A204.1 (cell line): ENCODE results near the gene CNNM2.
"Not testable (repeated sequence)": the region's sequence is repeated elsewhere in the genome, so short reads cannot be mapped to it uniquely, and the experiment has no call there.

Experiments
- FAIRE-seq: peaks from 2 replicates; lab custom pipeline; 2012; peaks lifted over from hg19 to GRCh38; lab: Jason Lieb, UNC

CNNM2 gene

DNA sequence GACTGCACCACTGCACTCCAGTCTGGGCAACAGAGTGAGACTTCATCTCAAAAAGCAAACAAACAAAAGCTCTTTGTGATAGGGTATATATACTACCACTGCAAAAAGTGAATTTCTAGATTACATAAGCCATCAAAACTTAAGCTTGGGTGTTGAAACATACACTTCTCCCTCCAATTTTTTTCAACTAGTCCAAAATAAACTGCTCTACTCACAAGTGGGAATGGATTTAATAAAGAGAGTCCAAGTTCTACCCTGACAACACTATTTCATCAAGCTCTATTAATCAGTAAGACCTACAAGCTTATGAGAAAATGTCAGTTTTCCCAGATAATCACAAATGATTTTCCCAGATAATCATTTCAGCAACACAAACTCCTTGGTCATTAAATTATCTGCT lies 192.3 kb downstream of the CNNM2 start:
- FAIRE-seq = no peak

DNA sequence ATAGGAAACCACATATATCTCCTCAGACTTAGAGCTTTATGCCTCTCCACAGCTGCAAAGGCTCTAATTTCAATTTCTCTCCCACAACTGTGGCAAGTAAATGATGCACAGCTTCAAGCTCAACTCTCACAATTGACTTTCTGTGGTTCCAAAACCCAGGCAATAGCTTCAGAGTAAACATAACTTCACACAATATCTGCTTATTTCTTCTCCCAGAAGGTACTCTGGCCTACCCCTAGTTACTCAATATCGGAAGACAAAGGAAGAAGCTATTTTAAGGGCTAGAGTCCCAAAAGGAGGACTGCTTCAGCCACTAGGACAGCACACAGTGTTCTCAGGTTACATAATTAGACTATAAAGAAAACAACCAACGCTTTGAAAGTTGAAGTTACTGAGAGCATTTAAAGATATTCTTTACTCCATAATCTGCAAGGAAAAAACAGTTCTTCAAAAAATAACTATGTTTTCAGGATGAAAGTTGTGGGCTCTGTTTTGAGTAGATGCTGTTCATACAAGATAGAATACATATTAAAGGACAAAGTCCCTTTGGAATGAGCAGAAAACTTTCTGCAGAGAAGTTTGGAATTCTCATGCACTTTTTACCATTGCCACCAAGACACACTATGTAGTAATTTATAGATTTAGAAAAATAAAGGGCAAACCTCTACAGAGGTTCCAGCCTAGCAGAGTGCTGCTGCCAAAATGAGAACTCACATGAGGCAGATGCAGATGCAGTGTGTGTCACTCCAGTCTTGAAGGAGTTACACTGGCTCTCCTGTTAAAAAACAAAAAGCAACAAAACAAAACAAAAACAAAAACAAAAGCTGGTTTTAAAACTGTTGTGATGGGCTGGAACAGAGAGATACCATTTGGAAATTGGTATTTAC lies 193.2 kb downstream of the CNNM2 start:
- FAIRE-seq = no peak

GRCh38 chr10:103111918-103112877 lies 194.1 kb downstream of the CNNM2 start:
- FAIRE-seq = no peak

GRCh38 chr10:103114876-103115275 lies 196.8 kb downstream of the CNNM2 start:
- FAIRE-seq = peak; percentile 62

DNA sequence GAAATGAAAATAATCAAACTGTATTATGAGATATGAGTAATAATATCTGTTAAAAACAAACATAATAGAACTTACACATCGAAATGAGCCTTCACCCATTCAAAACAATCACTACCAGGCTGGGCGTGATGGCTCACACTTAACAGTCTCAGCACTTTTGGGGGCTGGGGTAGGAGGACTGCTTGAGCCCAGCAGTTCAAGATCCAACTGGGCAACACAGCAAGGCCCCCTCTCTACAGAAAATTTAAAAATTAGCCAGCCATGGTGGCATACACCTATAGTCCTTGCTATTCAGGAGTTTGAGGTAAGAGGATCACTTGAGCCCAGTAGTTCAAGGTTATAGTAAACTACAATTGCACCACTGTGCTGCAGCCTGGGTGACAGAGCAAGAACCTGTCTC lies 199.2 kb downstream of the CNNM2 start:
- no peak for FAIRE-seq

DNA sequence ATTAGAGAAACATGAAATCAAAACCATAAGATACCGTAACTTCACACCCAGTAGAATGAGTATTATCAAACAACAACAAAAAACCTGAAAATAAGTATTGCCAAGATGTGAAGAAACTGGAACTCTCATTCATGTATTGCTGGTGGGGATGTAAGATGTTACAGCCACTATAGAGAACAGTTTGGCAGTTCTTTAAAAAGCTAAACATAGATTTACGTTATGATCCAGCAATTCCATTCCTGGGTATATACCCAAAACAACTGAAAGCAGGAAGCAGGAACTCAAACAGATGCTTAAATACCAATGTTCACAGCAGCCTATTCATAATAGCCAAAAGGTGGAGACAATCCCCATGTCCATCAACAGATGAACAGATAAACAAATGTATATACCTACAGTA lies 202.5 kb downstream of the CNNM2 start:
- peak; percentile 97 for FAIRE-seq

DNA sequence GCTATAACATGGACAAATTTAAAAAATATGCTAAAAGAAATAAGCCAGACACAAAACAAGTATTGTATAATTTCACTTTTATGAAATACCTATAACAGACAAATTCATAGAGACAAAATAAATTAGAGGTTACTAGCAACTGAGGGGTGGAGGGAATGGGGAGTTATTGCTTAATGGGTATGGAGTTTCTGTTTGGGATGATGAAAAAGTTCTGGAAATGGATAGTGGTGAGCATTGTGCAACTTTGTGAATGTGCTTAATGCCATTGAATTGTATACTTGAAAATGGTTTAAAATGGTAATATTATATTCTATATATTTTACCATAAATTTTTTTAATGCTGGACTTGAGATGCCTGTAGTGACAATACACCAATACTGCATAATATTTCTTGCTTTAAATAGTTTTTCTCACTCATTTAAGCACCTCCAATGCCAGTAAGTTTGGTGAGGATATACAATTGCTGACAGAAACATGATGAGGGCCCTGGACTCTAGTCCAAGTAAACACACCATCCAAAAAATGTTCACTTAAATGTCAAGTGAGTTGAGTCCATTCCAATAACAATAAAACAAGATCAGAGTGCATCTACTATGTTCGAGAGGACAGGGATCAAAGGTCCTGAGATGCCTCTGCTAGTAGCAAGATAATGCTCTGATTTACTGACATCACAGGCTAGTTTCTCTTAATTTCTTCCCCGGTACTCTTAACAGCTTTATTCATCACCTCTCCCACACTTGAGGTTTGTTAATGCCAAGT lies 203.1 kb downstream of the CNNM2 start:
- no peak for FAIRE-seq

DNA sequence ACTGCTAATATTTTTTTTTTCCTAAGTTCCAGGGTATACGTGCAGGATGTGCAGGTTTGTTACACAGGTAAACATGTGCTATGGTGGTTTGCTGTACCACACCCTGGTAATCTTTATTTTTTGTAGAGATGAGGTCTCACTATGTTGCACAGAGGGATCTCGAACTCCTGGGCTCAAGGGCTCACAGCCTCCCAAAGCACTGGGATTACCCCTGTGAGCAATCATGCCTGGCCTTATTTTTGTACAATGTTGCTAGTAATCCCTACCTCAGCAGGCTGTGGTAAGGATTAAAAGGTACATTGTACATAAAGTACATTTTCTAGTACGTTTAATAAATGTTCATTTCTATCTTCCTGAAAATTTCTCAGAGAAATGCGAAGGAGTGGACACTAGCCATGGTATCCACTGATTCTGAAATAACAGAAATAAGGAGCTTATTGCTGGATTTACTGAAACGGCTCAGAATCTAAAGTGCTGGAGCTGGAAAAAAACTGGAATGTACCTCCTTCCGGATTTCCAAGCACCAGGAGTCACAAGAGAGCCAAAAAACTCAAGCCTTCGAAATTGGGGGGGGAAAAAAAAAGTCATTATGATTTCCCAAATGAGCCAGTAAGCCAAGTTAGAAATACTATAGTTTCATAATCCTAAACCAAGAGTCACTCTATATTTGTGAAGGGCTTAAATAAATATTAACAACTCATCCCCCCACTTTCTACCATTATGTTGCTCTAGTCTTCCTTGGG lies 205.4 kb downstream of the CNNM2 start:
- FAIRE-seq = peak; percentile 99

DNA sequence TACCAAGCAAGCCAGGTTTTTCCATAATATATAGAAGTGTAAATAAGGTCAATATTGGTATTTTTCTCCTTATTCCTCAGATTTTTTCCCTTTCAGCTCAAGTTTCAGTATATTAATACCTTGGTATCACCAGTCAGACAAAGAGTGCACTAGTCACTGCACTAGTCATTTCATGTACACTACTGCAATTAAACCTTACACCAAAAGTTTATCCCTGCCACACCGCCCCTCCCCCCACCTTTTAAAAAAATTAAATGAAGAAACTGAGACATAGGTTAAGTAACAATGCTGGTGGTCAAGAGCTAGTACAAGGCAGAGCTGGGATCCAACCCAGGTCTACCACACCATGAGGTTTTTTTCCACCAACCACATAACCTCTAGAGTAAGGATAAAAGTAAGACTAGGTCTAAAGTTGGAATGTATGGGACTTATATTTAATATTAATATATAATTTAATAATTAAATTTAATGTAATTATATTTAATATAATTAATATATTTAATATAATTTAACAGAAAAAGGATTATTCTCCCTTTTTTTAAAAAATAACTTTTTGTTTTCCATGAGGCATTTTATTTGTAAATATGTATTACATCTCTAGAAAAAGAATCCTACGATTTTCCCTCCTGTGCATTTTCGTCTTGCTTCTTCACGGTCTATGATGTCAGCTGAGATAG lies 206.5 kb downstream of the CNNM2 start:
- FAIRE-seq = no peak

DNA sequence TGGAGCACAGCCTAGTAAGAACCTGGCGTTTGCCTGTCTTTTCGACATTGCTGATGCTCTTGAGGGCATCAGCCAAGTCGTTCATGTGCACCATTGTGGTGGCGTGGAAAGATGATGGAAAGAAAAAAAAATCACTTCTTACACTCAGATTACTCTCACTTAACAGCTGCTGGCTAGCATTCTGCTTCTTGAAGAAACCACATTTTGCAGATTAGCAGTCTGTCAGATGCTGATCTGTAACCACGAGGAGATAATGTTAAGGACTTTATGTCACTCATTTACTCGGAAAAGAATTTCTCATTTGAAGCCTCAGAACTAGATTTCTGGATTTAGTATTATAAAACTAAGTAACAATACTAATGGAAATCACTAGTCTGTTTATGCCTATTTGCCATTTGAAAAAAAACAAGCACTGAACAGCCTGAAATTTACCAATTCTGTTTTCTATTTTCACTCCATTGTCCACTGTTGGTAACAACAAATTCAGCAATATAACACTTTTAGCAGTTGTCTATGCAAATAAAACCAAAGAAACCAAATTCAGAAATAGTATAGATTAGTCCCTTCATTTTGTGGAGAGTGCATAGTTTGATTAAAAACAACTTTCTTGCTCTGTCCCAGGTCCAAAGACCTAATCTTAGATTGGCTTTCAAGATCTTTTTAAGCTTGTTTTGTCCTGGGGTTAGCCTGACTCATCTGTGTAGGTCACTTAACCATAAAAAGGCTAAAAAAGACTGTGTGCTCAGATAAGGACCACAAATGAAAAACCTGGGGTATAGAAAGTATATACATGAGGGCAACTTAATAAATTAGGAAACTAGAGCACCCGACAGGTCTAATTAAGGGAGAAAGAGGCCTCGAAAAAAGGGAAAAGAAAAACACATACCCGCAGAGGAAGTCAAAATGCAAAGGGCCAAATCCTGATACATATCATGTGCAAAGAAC lies 207.5 kb downstream of the CNNM2 start:
- FAIRE-seq = peak; percentile 57

DNA sequence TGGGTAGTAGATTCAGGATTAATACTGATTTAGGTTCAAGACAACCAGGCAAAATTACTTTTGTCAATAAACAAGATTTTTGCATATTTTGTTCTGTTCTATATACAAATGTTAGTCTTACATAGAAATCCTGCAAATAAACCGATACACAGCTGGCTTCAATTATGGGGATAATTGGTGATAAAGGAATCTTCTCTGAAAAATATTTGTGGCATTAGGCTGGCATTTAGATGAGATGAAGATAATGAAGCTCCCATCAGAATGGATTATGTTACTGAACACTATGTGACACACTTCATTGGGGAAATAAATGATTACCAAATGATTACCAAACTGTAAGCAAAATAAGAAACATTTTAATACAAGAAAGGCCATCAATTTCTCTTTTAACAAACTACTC lies 209.1 kb downstream of the CNNM2 start:
- peak; percentile 14 for FAIRE-seq

- not testable (repeated sequence) for FAIRE-seq
Observed at GRCh38 chr10:103130180-103130579, 212.1 kb downstream of the CNNM2 start.

GRCh38 chr10:103130910-103131309 lies 212.8 kb downstream of the CNNM2 start:
- no peak for FAIRE-seq

- FAIRE-seq = not testable (repeated sequence)
Observed at GRCh38 chr10:103135168-103135567, 217.1 kb downstream of the CNNM2 start.

- FAIRE-seq = no peak
Observed at GRCh38 chr10:103139803-103140202, 221.7 kb downstream of the CNNM2 start.
